H1 (cell line): ENCODE results near the gene BFSP2. TPM values are rescaled to one million over a fixed set of nuclear protein-coding genes. Genes with fewer than 3 reads are reported as not detected.

ENCODE experiments used
- ATF2 ChIP-seq: IDR thresholded peaks from 2 replicates; pipeline ENCODE4 v1.6.1; 2012; ENCODE audit warnings: low read length, inconsistent platforms
- CBX8 ChIP-seq: fragments of 300-800, 300-1000 bp; sonication (generic); IDR thresholded peaks from 2 replicates; pipeline ENCODE4 v1.7.1; 2016; ENCODE audit warnings: low read depth, low read length, borderline replicate concordance
- NANOG ChIP-seq: IDR thresholded peaks from 2 replicates; pipeline ENCODE4 v1.6.1; 2011; ENCODE audit warnings: low read length, low read depth, mild to moderate bottlenecking, inconsistent platforms; ENCODE audit not compliant: insufficient read depth, poor library complexity, severe bottlenecking
- RAD21 ChIP-seq, 2 experiments: IDR thresholded peaks in 1 of 2; conservative IDR thresholded peaks in 1 of 2; 2 replicates each; pipeline ENCODE4 v1.6.1; 2011; ENCODE audit warnings: low read depth in 2 of 2, low read length in 2 of 2, improper control_type of control experiment in 1 of 2, inconsistent platforms in 1 of 2, mild to moderate bottlenecking in 1 of 2, moderate library complexity in 1 of 2
- RBBP5 ChIP-seq: IDR thresholded peaks from 2 replicates; pipeline ENCODE4 v1.7.1; 2012; ENCODE audit warnings: low read depth, mild to moderate bottlenecking, inconsistent platforms, low read length, moderate library complexity, borderline replicate concordance
- SAP30 ChIP-seq: fragments of 300-600 bp; sonication (generic); IDR thresholded peaks from 2 replicates; pipeline ENCODE4 v1.7.1; 2012; ENCODE audit warnings: low read length, moderate library complexity, mild to moderate bottlenecking, inconsistent platforms; ENCODE audit not compliant: insufficient read depth, insufficient replicate concordance
- polyA plus RNA-seq, 7 experiments: library from polyadenylated mRNA; depleted of rRNA in 3 of 7; stranded (reverse) in 5 of 7; unstranded in 2 of 7; fragments of >200 nt in 5 of 7; fragments of 200-250 nt in 2 of 7; gene quantifications; 1 replicate in 5 of 7; 2 replicates in 1 of 7; 4 replicates in 1 of 7; pipeline versions ENCODE4 v1.2.1 to v1.2.3, GENCODE V29; 2011 to 2013; ENCODE audit warnings: missing spikeins in 2 of 7, mixed read lengths in 2 of 7
- total RNA-seq: library from RNA; stranded (reverse); fragmentation: NEBNext Ultra II Directional; extraction: Animal tissue kit (Norgen Biotek cat#: 25700); gene quantifications from 2 replicates; pipeline ENCODE4 v1.2.1, GENCODE V29; 2021

Gene BFSP2
- total and polyA plus RNA-seq, 2 of the 8 experiments (the other 6 are each of a cell fraction or from before 2014, with no cell fraction given), result not detected

- TF ChIP-seq CBX8 (no peak), NANOG (no peak), SAP30 (no peak), RBBP5 (no peak), RAD21 (IDR thresholded peaks at IDR 0.05 in 1 of 2, conservative IDR thresholded peaks at IDR 0.05 in 1 of 2; ENCODE audit: low read depth in 2 of 2, low read length in 2 of 2) (no peak), ATF2 (no peak)
Measured at GRCh38 chr3:133381346-133382109, 18.3 kb upstream of the BFSP2 start (continued).
